UCSD-AML1 (cell line): ENCODE measurements around the gene RALY.
"Not testable (repeated sequence)": the region's sequence is repeated elsewhere in the genome, so short reads cannot be mapped to it uniquely, and the experiment has no call there.

Experiments used
- DNase-seq: peaks from one replicate; lab custom pipeline; 2025; ENCODE audit not compliant: unreplicated experiment; lab: John Stamatoyannopoulos, UW

The RALY gene

DNA sequence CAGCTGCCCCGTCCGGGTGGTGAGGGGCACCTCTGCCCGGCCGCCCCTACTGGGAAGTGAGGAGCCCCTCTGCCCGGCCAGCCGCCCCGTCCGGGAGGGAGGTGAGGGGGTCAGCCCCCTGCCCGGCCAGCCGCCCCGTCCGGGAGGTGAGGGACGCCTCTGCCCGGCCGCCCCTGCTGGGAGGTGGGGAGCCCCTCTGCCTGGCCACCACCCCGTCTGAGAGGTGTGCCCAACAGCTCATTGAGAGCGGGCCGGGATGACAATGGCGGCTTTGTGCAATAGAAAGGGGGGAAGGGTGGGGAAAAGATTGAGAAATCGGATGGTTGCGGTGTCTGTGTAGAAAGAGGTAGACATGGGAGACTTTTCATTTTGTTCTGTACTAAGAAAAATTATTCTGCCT, 139.2 kb downstream of the RALY start:
- not testable (repeated sequence) for DNase-seq

GRCh38 chr20:34133365-34133860, 139.7 kb downstream of the RALY start:
- DNase-seq: not testable (repeated sequence)
